NCI-H774 (cell line): ENCODE data around the gene FSD1L.

Source experiments
- DNase-seq: peaks from one replicate; lab custom pipeline; 2025; lab: John Stamatoyannopoulos, UW

Gene FSD1L

GRCh38 chr9:105436783-105437182 is 11.1 kb upstream of the FSD1L start:
- no peak for DNase-seq

GRCh38 chr9:105437704-105438103 is 10.1 kb upstream of the FSD1L start:
- no peak for DNase-seq

GRCh38 chr9:105438141-105438806 is 9.6 kb upstream of the FSD1L start:
- no peak for DNase-seq

GRCh38 chr9:105439428-105439827 is 8.4 kb upstream of the FSD1L start:
- no peak for DNase-seq

GRCh38 chr9:105441616-105442160 is 6.1 kb upstream of the FSD1L start:
- DNase-seq = no peak

GRCh38 chr9:105443121-105443520 is 4.7 kb upstream of the FSD1L start:
- DNase-seq = no peak

- no peak for DNase-seq
These were observed 3.7 kb upstream of the FSD1L start for GRCh38 chr9:105444130-105444529.

GRCh38 chr9:105445203-105445881 is 2.5 kb upstream of the FSD1L start:
- no peak for DNase-seq

GRCh38 chr9:105447386-105447813 is 434 bp upstream of the FSD1L start:
- no peak for DNase-seq

GRCh38 chr9:105449081-105449480 is 1.2 kb downstream of the FSD1L start:
- DNase-seq = no peak

- no peak for DNase-seq
These were observed 4.4 kb downstream of the FSD1L start for GRCh38 chr9:105452185-105452584.

- no peak for DNase-seq
These were observed 8.1 kb downstream of the FSD1L start for GRCh38 chr9:105455836-105456475.

GRCh38 chr9:105457560-105458294 is 9.9 kb downstream of the FSD1L start:
- no peak for DNase-seq

- no peak for DNase-seq
These were observed 10.6 kb downstream of the FSD1L start for GRCh38 chr9:105458404-105458803.

- no peak for DNase-seq
These were observed 11.5 kb downstream of the FSD1L start for GRCh38 chr9:105459336-105459735.

- DNase-seq = no peak
These were observed 19.1 kb downstream of the FSD1L start for GRCh38 chr9:105466898-105467455.

GRCh38 chr9:105468875-105469274 is 21.0 kb downstream of the FSD1L start:
- DNase-seq = no peak

GRCh38 chr9:105473221-105473620 is 25.4 kb downstream of the FSD1L start:
- DNase-seq = no peak

GRCh38 chr9:105475302-105475701 is 27.5 kb downstream of the FSD1L start:
- no peak for DNase-seq

GRCh38 chr9:105479846-105480245 is 32.0 kb downstream of the FSD1L start:
- no peak for DNase-seq

- DNase-seq = no peak
These were observed 35.8 kb downstream of the FSD1L start for GRCh38 chr9:105483618-105484017.

GRCh38 chr9:105484226-105484625 is 36.4 kb downstream of the FSD1L start:
- DNase-seq = no peak
